GM12873 (cell line): Measurements from ENCODE around the gene PLA2G15.

ENCODE experiments used
- TF ChIP-seq, protein P1 (sequence below): IDR thresholded peaks from 2 replicates; pipeline ENCODE4 v1.5.1; 2012; ENCODE audit warnings: low read depth, mild to moderate bottlenecking, moderate library complexity, low read length, control low read depth; ENCODE audit not compliant: insufficient read depth; ENCODE audit errors: missing control alignments

Gene PLA2G15

DNA sequence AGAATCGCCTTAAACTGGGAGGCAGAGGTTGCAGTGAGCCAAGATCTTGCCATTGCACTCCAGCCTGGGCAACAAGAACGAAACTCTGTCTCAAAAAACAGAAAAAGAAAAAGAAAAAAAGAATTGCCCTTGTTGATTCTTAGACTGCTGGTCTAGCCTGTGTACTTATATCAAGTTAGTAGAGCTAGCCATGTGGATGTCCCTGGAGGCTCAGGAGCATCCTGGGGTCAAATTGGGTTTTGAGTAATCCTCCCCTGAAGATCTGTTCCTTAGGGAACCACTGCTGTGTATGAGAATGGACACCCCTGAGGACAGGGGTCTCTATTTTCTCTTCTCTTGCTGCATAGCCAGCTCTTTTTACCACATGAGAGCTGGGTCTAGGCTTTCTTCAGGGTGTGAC is 44.0 kb downstream of the PLA2G15 start:
- TF ChIP-seq, protein P1, sequence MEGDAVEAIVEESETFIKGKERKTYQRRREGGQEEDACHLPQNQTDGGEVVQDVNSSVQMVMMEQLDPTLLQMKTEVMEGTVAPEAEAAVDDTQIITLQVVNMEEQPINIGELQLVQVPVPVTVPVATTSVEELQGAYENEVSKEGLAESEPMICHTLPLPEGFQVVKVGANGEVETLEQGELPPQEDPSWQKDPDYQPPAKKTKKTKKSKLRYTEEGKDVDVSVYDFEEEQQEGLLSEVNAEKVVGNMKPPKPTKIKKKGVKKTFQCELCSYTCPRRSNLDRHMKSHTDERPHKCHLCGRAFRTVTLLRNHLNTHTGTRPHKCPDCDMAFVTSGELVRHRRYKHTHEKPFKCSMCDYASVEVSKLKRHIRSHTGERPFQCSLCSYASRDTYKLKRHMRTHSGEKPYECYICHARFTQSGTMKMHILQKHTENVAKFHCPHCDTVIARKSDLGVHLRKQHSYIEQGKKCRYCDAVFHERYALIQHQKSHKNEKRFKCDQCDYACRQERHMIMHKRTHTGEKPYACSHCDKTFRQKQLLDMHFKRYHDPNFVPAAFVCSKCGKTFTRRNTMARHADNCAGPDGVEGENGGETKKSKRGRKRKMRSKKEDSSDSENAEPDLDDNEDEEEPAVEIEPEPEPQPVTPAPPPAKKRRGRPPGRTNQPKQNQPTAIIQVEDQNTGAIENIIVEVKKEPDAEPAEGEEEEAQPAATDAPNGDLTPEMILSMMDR, result no peak

DNA sequence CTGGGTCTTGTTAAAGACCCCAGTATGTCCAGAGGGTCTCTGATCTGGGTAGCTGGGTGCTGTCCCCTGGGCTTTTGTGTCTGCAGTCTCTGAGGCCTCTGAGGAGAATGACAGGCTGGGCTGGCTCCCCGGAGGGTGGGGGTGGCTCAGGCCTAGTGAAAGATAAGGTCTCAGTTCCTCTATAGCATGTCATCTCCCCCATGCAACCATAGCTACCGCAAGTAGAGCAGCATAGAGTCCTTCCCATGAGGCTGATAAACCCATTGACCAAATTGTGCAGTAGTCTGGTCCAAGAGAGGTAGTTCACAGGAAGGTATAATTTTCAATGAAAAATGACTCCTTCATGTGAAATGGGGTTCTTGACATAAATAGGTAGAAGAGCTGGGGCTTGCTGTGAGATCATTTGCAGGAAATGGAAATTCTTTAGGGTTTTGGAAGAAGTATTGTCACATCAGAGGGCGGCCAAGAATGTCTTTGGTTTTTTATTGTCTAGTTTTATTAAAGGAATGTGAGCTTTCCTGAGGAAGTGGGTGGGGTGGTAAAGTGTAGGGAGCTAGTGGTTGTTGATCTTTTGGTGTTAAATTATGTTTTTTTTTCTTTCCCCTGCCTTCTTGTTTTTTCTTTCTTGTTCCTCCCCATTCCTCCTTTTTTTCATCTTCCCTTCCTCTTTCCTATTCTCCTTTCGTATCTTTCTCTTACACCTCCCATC is 44.6 kb downstream of the PLA2G15 start:
- TF ChIP-seq, protein P1, result no peak

DNA sequence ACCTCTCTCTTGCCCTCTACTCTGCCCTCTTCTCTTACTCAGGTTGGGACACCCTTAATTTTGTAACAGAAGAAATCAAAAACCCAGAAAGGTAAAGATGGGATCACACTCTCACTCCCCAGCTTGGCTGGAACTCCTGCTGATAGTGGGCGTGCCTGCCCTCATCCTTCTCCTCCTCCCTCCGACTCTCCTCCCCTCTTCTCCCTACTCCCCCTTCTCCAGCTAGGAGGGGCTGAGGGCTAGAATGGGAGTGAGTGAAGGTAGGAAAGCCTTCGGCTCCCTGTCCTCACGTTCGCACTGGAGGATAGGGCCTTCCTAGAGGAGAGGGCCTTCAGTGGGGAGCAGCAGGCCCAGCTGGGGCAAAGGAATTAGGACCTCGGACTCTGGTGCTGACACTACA is 45.3 kb downstream of the PLA2G15 start:
- TF ChIP-seq, protein P1, result no peak

DNA sequence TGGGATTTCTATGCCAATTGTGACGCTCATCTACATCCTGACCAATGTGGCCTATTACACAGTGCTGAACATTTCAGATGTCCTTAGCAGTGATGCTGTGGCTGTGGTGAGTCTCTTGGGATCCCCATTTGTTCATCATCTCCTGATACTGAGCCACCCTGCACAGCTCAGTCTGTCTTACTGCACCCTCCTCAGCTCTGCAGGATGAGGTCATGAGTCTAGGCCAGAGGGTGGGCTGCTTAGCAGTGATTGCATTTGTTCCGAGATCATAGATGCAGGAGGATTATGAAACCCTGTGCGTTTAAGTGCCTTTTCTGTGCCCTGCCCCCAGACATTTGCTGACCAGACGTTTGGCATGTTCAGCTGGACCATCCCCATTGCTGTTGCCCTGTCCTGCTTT is 46.1 kb downstream of the PLA2G15 start:
- TF ChIP-seq, protein P1, result no peak

DNA sequence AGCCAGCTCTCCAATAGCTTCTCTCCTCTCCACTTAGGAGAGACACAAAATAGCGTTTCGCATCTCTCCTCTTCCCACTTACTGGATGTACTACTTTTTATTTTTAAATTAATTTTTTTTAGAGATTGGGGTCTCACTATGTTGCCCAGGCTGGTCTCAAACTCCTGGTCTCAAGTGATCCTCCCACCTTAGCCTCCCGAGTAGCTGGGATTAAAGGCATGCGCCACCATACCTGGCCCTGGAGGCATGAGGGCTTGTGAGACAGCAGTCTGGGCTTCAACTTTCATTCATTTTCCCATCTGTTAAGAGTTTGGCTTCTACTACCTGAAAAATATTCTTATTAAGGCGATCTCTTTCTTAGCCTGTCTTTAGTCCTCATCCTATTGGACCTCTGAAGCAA is 47.3 kb downstream of the PLA2G15 start:
- TF ChIP-seq, protein P1, result no peak

DNA sequence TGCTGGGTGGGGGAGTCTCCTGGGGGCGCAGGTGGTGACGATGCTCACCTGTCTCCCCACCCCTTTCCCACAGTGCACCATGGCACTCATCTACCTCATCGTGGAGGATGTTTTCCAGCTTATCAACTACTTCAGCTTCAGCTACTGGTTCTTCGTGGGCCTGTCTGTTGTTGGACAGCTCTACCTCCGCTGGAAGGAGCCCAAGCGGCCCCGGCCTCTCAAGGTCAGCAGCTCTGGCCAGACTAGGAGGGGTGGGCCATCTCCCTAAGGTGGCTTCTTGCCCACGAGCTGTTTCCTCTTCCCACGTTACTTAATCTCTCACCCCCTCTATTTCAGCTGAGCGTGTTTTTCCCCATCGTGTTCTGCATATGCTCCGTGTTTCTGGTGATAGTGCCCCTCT is 51.1 kb downstream of the PLA2G15 start:
- TF ChIP-seq, protein P1, result no peak

DNA sequence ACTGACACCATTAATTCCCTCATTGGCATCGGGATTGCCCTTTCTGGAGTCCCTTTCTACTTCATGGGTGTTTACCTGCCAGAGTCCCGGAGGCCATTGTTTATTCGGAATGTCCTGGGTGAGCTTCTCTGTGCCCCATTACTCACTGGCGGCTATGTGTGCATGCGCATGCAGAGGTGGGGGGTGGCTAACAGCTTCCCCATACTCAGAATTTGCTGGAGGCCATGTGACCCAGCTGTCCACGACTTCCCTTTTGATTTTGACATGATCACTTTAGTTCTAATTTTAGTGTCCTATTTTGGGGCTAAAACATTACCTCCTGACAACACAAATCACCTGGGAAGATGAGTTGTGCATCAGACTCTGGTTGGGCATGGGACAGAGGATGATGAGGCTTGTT is 51.5 kb downstream of the PLA2G15 start:
- TF ChIP-seq, protein P1, result no peak

DNA sequence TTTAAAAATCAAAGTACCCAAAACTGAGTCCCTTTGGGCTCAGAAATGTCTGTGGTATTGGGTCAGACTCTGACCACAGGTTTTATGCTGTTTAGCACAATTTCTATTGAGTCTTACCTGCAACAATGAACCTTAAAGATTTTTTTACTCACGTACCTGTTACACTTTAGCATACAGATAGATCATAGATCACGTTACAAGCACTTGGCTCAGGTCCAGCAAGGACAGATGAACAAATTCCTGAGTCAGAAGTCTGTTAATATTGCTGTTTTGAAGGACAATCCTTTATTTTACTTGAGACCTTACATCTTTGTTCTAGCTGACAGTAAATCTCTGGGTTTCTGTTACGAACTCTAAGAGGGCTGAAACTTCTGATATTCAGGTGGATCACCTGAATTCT is 52.7 kb downstream of the PLA2G15 start:
- TF ChIP-seq, protein P1, result no peak
